H1 (cell line): ENCODE measurements around the gene SIKE1. TPM values are rescaled to one million over a fixed set of nuclear protein-coding genes. Genes with fewer than 3 reads are reported as not detected.

Experiments
- CTCF ChIA-PET: fragments of 300-600 bp; sonication (Branson Sonifier 250); formaldehyde crosslinking; loops from one replicate; lab custom pipeline; 2021; ENCODE audit not compliant: partially characterized antibody; lab: Charles Lee
- POLR2A ChIA-PET: fragments of 300-600 bp; sonication (Branson Sonifier 250); formaldehyde crosslinking; loops from one replicate; lab custom pipeline; 2021; ENCODE audit warnings: inconsistent platforms; ENCODE audit not compliant: partially characterized antibody; lab: Charles Lee
- DNase-seq, 2 experiments: peaks; one replicate each; pipeline versions ENCODE4 v3.0.0 to v3.0.0-alpha.2; 2010 to 2022; ENCODE audit warnings: low spot score in 2 of 2, low read depth in 1 of 2, mixed read lengths in 1 of 2
- FAIRE-seq: peaks from 2 replicates; lab custom pipeline; 2011; peaks lifted over from hg19 to GRCh38; lab: Jason Lieb, UNC
- H2AFZ ChIP-seq: 2 replicates; pipeline ENCODE4 v1.8.1; 2012; ENCODE audit warnings: low read length, inconsistent platforms
- H2AK5ac ChIP-seq: 2 replicates; pipeline ENCODE4 v1.6.1; 2013; ENCODE audit warnings: low read depth, low read length
- H2BK120ac ChIP-seq: replicated peaks from 2 replicates; pipeline ENCODE3; 2013; ENCODE audit warnings: low read depth, low read length, inconsistent platforms
- H2BK12ac ChIP-seq: 2 replicates; pipeline ENCODE4 v1.6.1; 2013; ENCODE audit warnings: low read depth, low read length
- H2BK15ac ChIP-seq: 2 replicates; pipeline ENCODE4 v1.6.1; 2013; ENCODE audit warnings: low read length
- H2BK20ac ChIP-seq: 2 replicates; pipeline ENCODE4 v1.6.1; 2013; ENCODE audit warnings: low read length
- H2BK5ac ChIP-seq: 2 replicates; pipeline ENCODE4 v1.6.1; 2013; ENCODE audit warnings: low read depth, low read length
- H3K14ac ChIP-seq: 2 replicates; pipeline ENCODE4 v1.6.1; 2013; ENCODE audit warnings: inconsistent platforms; ENCODE audit not compliant: insufficient read length
- H3K18ac ChIP-seq: 2 replicates; pipeline ENCODE4 v1.6.1; 2013; ENCODE audit warnings: low read length; ENCODE audit errors: extremely low read depth
- H3K23ac ChIP-seq: 2 replicates; pipeline ENCODE4 v1.6.1; 2013; ENCODE audit warnings: inconsistent platforms; ENCODE audit not compliant: insufficient read length
- H3K23me2 ChIP-seq: 2 replicates; pipeline ENCODE4 v1.6.1; 2013; ENCODE audit warnings: low read depth, low read length
- H3K27ac ChIP-seq: 2 replicates; pipeline ENCODE4 v1.6.1; 2011; ENCODE audit warnings: low read depth, low read length, inconsistent platforms
- H3K27me3 ChIP-seq, 4 experiments: replicated peaks in 1 of 4; 1 replicate in 1 of 4; 2 replicates in 3 of 4; pipeline versions ENCODE4 v1.6.1 to v1.8.1; 2011 to 2013; ENCODE audit warnings: low read length in 3 of 4, mild to moderate bottlenecking in 3 of 4, inconsistent platforms in 2 of 4, mixed read lengths in 2 of 4, moderate library complexity in 1 of 4; ENCODE audit not compliant: control insufficient read depth in 3 of 4, insufficient read depth in 3 of 4; ENCODE audit errors: extremely low read depth in 1 of 4
- H3K36me3 ChIP-seq, 4 experiments: 2 replicates each; pipeline versions ENCODE4 v1.6.1 to v1.8.1; 2011 to 2013; ENCODE audit warnings: mild to moderate bottlenecking in 4 of 4, low read length in 3 of 4, moderate library complexity in 2 of 4, control low read depth in 1 of 4, inconsistent platforms in 1 of 4; ENCODE audit not compliant: insufficient read depth in 4 of 4, control insufficient read depth in 2 of 4
- H3K4ac ChIP-seq: replicated peaks from 2 replicates; pipeline ENCODE3; 2013; ENCODE audit warnings: low read length, low read depth, mixed read lengths, inconsistent platforms; ENCODE audit not compliant: insufficient read length
- H3K4me1 ChIP-seq, 4 experiments: replicated peaks in 1 of 4; 1 replicate in 1 of 4; 2 replicates in 3 of 4; pipeline versions ENCODE4 v1.6.1 to v1.8.1; 2011 to 2013; ENCODE audit warnings: low read length in 3 of 4, inconsistent platforms in 2 of 4, mixed read lengths in 1 of 4; ENCODE audit not compliant: insufficient read depth in 4 of 4, control insufficient read depth in 3 of 4
- H3K4me2 ChIP-seq, 2 experiments: 2 replicates each; pipeline versions ENCODE4 v1.6.1 to v1.8.1; 2011 to 2013; ENCODE audit warnings: low read depth in 2 of 2, low read length in 2 of 2, control low read depth in 1 of 2, inconsistent platforms in 1 of 2, mild to moderate bottlenecking in 1 of 2; ENCODE audit not compliant: insufficient read depth in 1 of 2
- H3K4me3 ChIP-seq, 4 experiments: fragments of 200-600, 300-600 bp in 1 of 4; sonication (generic), shearing (Covaris generic), sonication (Bioruptor Twin) in 1 of 4; 2 replicates each; pipeline versions ENCODE4 v1.5.1 to v1.8.1; 2011 to 2016; ENCODE audit warnings: low read length in 4 of 4, low read depth in 3 of 4, control low read depth in 2 of 4, inconsistent platforms in 2 of 4, mild to moderate bottlenecking in 2 of 4, mixed read lengths in 1 of 4, moderate library complexity in 1 of 4; ENCODE audit not compliant: insufficient read depth in 2 of 4; ENCODE audit errors: extremely low read depth in 1 of 4
- H3K56ac ChIP-seq: replicated peaks from 2 replicates; pipeline ENCODE3; 2013; ENCODE audit warnings: low read depth, mild to moderate bottlenecking, mixed read lengths, low read length, inconsistent platforms; ENCODE audit not compliant: insufficient read length
- H3K79me1 ChIP-seq: 2 replicates; pipeline ENCODE4 v1.6.1; 2013; ENCODE audit warnings: low read depth, low read length, control low read depth
- H3K79me2 ChIP-seq, 2 experiments: 2 replicates each; pipeline versions ENCODE4 v1.6.1 to v1.8.1; 2012 to 2013; ENCODE audit warnings: low read length in 2 of 2, mild to moderate bottlenecking in 2 of 2, inconsistent platforms in 1 of 2; ENCODE audit not compliant: insufficient read depth in 2 of 2, control insufficient read depth in 1 of 2
- H3K9ac ChIP-seq, 4 experiments: replicated peaks in 1 of 4; 1 replicate in 1 of 4; 2 replicates in 3 of 4; pipeline versions ENCODE4 v1.6.1 to v1.8.1; 2011 to 2013; ENCODE audit warnings: low read depth in 3 of 4, low read length in 3 of 4, control low read depth in 2 of 4, mild to moderate bottlenecking in 2 of 4, moderate library complexity in 2 of 4, inconsistent platforms in 1 of 4; ENCODE audit errors: extremely low read depth in 1 of 4
- H3K9me3 ChIP-seq, 2 experiments: 2 replicates each; pipeline versions ENCODE4 v1.6.1 to v1.8.1; 2012 to 2013; ENCODE audit warnings: mild to moderate bottlenecking in 2 of 2, moderate library complexity in 2 of 2, control low read depth in 1 of 2, inconsistent platforms in 1 of 2, low read depth in 1 of 2, low read length in 1 of 2, mixed read lengths in 1 of 2; ENCODE audit not compliant: insufficient read depth in 2 of 2
- H4K20me1 ChIP-seq, 2 experiments: replicated peaks in 1 of 2; 2 replicates each; pipeline versions ENCODE3 to v1.8.1; 2011 to 2013; ENCODE audit warnings: inconsistent platforms in 2 of 2, low read length in 2 of 2, mild to moderate bottlenecking in 1 of 2; ENCODE audit not compliant: insufficient read depth in 2 of 2, control insufficient read depth in 1 of 2
- H4K5ac ChIP-seq: 2 replicates; pipeline ENCODE4 v1.6.1; 2013; ENCODE audit warnings: low read length, low read depth, mixed read lengths, inconsistent platforms; ENCODE audit not compliant: insufficient read length
- H4K8ac ChIP-seq: 2 replicates; pipeline ENCODE4 v1.8.0; 2013; ENCODE audit warnings: mild to moderate bottlenecking, moderate library complexity, low read length, inconsistent platforms; ENCODE audit not compliant: insufficient read depth; ENCODE audit errors: extremely low read depth
- H4K91ac ChIP-seq: replicated peaks from 2 replicates; pipeline ENCODE3; 2013; ENCODE audit warnings: low read length, mixed read lengths, inconsistent platforms; ENCODE audit not compliant: insufficient read length
- BRCA1 ChIP-seq: IDR thresholded peaks from 2 replicates; pipeline ENCODE4 v1.6.1; 2012; ENCODE audit warnings: low read depth, low read length, improper control_type of control experiment
- CEBPB ChIP-seq: IDR thresholded peaks from 2 replicates; pipeline ENCODE4 v1.6.1; 2012; ENCODE audit warnings: low read depth, low read length
- GTF2F1 ChIP-seq: IDR thresholded peaks from 2 replicates; pipeline ENCODE4 v1.6.1; 2012; ENCODE audit warnings: low read depth, low read length, improper control_type of control experiment, borderline replicate concordance
- HDAC2 ChIP-seq, 2 experiments: fragments of 300-600 bp in 1 of 2; sonication (generic) in 1 of 2; IDR thresholded peaks; 2 replicates each; pipeline ENCODE4 v1.6.1; 2011 to 2012; ENCODE audit warnings: low read depth in 2 of 2, low read length in 2 of 2, mild to moderate bottlenecking in 2 of 2, moderate library complexity in 2 of 2, borderline replicate concordance in 1 of 2, inconsistent platforms in 1 of 2
- HDAC6 ChIP-seq: IDR thresholded peaks from one replicate; pipeline ENCODE4 v1.7.1; 2012; ENCODE audit warnings: low read depth, mild to moderate bottlenecking, inconsistent platforms, low read length, moderate library complexity
- JUN ChIP-seq: IDR thresholded peaks from 2 replicates; pipeline ENCODE4 v1.6.1; 2011; ENCODE audit warnings: low read depth, mild to moderate bottlenecking, improper control_type of control experiment, low read length
- NRF1 ChIP-seq: IDR thresholded peaks from 2 replicates; pipeline ENCODE4 v1.6.1; 2011; ENCODE audit warnings: mild to moderate bottlenecking, low read depth, low read length, improper control_type of control experiment
- RAD21 ChIP-seq, 2 experiments: IDR thresholded peaks in 1 of 2; conservative IDR thresholded peaks in 1 of 2; 2 replicates each; pipeline ENCODE4 v1.6.1; 2011; ENCODE audit warnings: low read depth in 2 of 2, low read length in 2 of 2, improper control_type of control experiment in 1 of 2, inconsistent platforms in 1 of 2, mild to moderate bottlenecking in 1 of 2, moderate library complexity in 1 of 2
- SIRT6 ChIP-seq: IDR thresholded peaks from one replicate; pipeline ENCODE4 v1.7.1; 2012; ENCODE audit warnings: low read length, inconsistent platforms
- SIX5 ChIP-seq: IDR thresholded peaks from 2 replicates; pipeline ENCODE4 v1.6.1; 2011; ENCODE audit warnings: mild to moderate bottlenecking, low read depth, low read length
- TBP ChIP-seq: IDR thresholded peaks from 2 replicates; pipeline ENCODE4 v1.6.1; 2011; ENCODE audit warnings: low read depth, low read length, improper control_type of control experiment
- WGBS, 2 experiments: shearing (Covaris generic) in 1 of 2; methylation state at CpG; one replicate each; pipeline versions ENCODE4 v1.1.6 to v1.1.7; 2013 to 2015; ENCODE audit warnings: low lambda C conversion rate in 2 of 2, mixed read lengths in 2 of 2, inconsistent platforms in 1 of 2, low coverage in 1 of 2, missing lambda C conversion rate in 1 of 2; ENCODE audit not compliant: insufficient replicate concordance in 2 of 2, insufficient coverage in 1 of 2, insufficient read length in 1 of 2; ENCODE audit errors: extremely low coverage in 1 of 2, missing lambda C conversion rate in 1 of 2; 5-methylcytosine and 5-hydroxymethylcytosine counted together
- polyA plus RNA-seq, 7 experiments: library from polyadenylated mRNA; depleted of rRNA in 3 of 7; stranded (reverse) in 5 of 7; unstranded in 2 of 7; fragments of >200 nt in 5 of 7; fragments of 200-250 nt in 2 of 7; gene quantifications; 1 replicate in 5 of 7; 2 replicates in 1 of 7; 4 replicates in 1 of 7; pipeline versions ENCODE4 v1.2.1 to v1.2.3, GENCODE V29; 2011 to 2013; ENCODE audit warnings: missing spikeins in 2 of 7, mixed read lengths in 2 of 7
- total RNA-seq: library from RNA; stranded (reverse); fragmentation: NEBNext Ultra II Directional; extraction: Animal tissue kit (Norgen Biotek cat#: 25700); gene quantifications from 2 replicates; pipeline ENCODE4 v1.2.1, GENCODE V29; 2021

The SIKE1 gene
- total and polyA plus RNA-seq, 2 of the 8 experiments (the other 6 are each of a cell fraction or from before 2014, with no cell fraction given) = 20.5 to 79.9 TPM

DNA sequence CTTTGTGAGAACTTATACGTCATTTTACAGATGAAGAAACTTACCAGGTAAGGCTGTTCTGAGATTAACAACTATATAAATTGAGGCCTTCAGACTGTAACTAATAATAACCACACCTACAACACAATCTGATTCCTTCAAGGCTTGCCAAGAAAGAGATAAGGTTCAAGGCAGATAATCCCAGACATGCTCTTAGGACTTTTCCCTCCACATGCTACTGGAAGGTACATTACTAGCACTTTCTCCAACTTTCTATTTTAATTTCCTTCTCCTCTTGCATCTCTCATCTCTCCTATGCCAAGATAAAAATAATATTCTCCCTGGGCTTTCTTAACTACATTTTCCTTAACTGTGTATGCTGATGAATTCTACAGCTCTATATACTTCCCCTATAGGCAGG is 45.0 kb downstream of the SIKE1 start:
- TF ChIP-seq HDAC2 (IDR thresholded peaks at IDR 0.05; ENCODE audit: borderline replicate concordance in 1 of 2, low read depth in 2 of 2, low read length in 2 of 2) (no peak), CEBPB (no peak), NRF1 (no peak), BRCA1 (no peak), GTF2F1 (no peak), TBP (no peak), HDAC6 (no peak), SIX5 (no peak), SIRT6 (no peak), JUN (no peak), RAD21 (IDR thresholded peaks at IDR 0.05 in 1 of 2, conservative IDR thresholded peaks at IDR 0.05 in 1 of 2; ENCODE audit: low read depth in 2 of 2, low read length in 2 of 2) (no peak)
- H4K91ac ChIP-seq = no peak overlapping the region
- POLR2A ChIA-PET = interaction anchor here (0.6 to 0.9 kb wide), 2 partner anchors 18 to 870 kb away, joined by 3 read pairs; no protein-coding TSS in a partner anchor
- H3K27ac ChIP-seq = no peak overlapping the region
- H2BK20ac ChIP-seq = no peak overlapping the region
- H4K5ac ChIP-seq = no peak overlapping the region
- no peaks in the 10 kb centered on the region for H3K23me2 ChIP-seq
- no peak overlapping the region for H2AFZ ChIP-seq
- H3K4me3 ChIP-seq = no peak overlapping the region
- no peak overlapping the region for H3K4me2 ChIP-seq
- no peaks in the 10 kb centered on the region for H3K27me3 ChIP-seq
- H3K9ac ChIP-seq = no peak overlapping the region
- H4K8ac ChIP-seq = no peak overlapping the region
- peaks cover 41 to 90% (median 70%) of the 10 kb centered on the region in 4 experiments for H3K36me3 ChIP-seq
- peaks cover 3 to 4% of the 10 kb centered on the region in 2 experiments for H4K20me1 ChIP-seq
- H3K4ac ChIP-seq = no peak overlapping the region
- no peak overlapping the region for H3K23ac ChIP-seq
- H2AK5ac ChIP-seq = no peak overlapping the region
- no peaks in the 10 kb centered on the region for H3K4me1 ChIP-seq
- WGBS, 2 experiments = 89% methylated on average over 1 of the region's 1 CpG; no CpG with 5 or more reads in 1 of the 2 experiments
- H3K14ac ChIP-seq = no peak overlapping the region
- no peak for DNase-seq
- no peak for FAIRE-seq
- H3K9me3 ChIP-seq = no peaks in the 10 kb centered on the region
- no peak overlapping the region for H2BK120ac ChIP-seq
- H2BK5ac ChIP-seq = no peak overlapping the region
- H3K56ac ChIP-seq = no peak overlapping the region
- H3K18ac ChIP-seq = no peak overlapping the region
- peaks cover 0 to 47% of the 10 kb centered on the region in 2 experiments; a peak in 2 of 4 replicates for H3K79me2 ChIP-seq
- no peak overlapping the region for H2BK15ac ChIP-seq
- CTCF ChIA-PET = no interaction called here
- 0 out of 2 replicates have a peak, but pooled peaks cover 2% of the 10 kb centered on the region for H3K79me1 ChIP-seq
- no peak overlapping the region for H2BK12ac ChIP-seq
